Transverse colon (tissue), 4 donors: ENCODE data around the gene ZNF76. TPM values are rescaled to one million over a fixed set of nuclear protein-coding genes. Genes with fewer than 3 reads are reported as not detected.

Source experiments
- DNase-seq: peaks from one replicate; pipeline ENCODE4 v3.0.0-alpha.2; 2019
- H3K27ac ChIP-seq, 4 donors: fragments of 200-600 bp; sonication (generic); 2 replicates each; pipeline ENCODE4 v1.5.1; 2016 to 2018; ENCODE audit warnings: inconsistent platforms in 4 of 4
- H3K27me3 ChIP-seq: fragments of 200-600 bp; sonication (generic); 2 replicates; pipeline ENCODE4 v1.5.1; 2017; ENCODE audit warnings: inconsistent platforms
- H3K36me3 ChIP-seq, 4 donors: fragments of 200-600 bp; sonication (generic); 2 replicates each; pipeline ENCODE4 v1.5.1; 2017 to 2019; ENCODE audit warnings: inconsistent platforms in 4 of 4
- H3K4me1 ChIP-seq, 4 donors: fragments of 200-600 bp; sonication (generic); 2 replicates each; pipeline ENCODE4 v1.5.1; 2017 to 2020; ENCODE audit warnings: inconsistent platforms in 4 of 4
- H3K4me3 ChIP-seq, 4 donors: fragments of 200-600 bp; sonication (generic); 1 replicate in 1 of 4; 2 replicates in 3 of 4; pipeline versions ENCODE4 v1.5.1 to v1.6.1; 2017 to 2019; ENCODE audit warnings: inconsistent platforms in 4 of 4
- H3K9me3 ChIP-seq, 2 donors: fragments of 200-600 bp; sonication (generic); 2 replicates each; pipeline ENCODE4 v1.5.1; 2017 to 2019; ENCODE audit warnings: inconsistent platforms in 2 of 2
- EP300 ChIP-seq: sonication (generic); formaldehyde crosslinking; IDR thresholded peaks from one replicate; pipeline ENCODE4 v1.6.1; 2017; ENCODE audit warnings: antibody characterized with exemption, low read depth
- POLR2A ChIP-seq: fragments of 450-650 bp; IDR thresholded peaks from one replicate; pipeline ENCODE4 v1.6.1; 2016; ENCODE audit warnings: antibody characterized with exemption, mild to moderate bottlenecking, moderate library complexity
- POLR2AphosphoS5 ChIP-seq, 3 donors: sonication (generic); formaldehyde crosslinking; IDR thresholded peaks; one replicate each; pipeline ENCODE4 v1.6.1; 2016; ENCODE audit warnings: antibody characterized with exemption in 3 of 3
- WGBS, 2 donors: methylation state at CpG; one replicate each; pipeline ENCODE4 v1.1.5; 2018; ENCODE audit warnings: low coverage in 1 of 2; 5-methylcytosine and 5-hydroxymethylcytosine counted together
- in situ Hi-C, 4 donors: fragments of 200-750 bp; cut with MboI; loops; one replicate each; pipeline versions ENCODE4 v1.15.0 to v1.15.1; 2017; ENCODE audit warnings: low sequenced_read_pairs in 3 of 4, low pct_ligation_motif_present in 1 of 4, low pct_unique_long_range_greater_than_20kb in 1 of 4
- intact Hi-C: fragments of 100-400 bp; cut with DNase I; formaldehyde crosslinking; loops from one replicate; pipeline ENCODE4 v1.15.1; 2023; ENCODE audit warnings: low total_unique reads
- total RNA-seq, 4 donors: library from RNA; depleted of rRNA; stranded (reverse); fragments of >200 nt; gene quantifications; one replicate each; pipeline ENCODE4 v1.1.0, GENCODE V29; 2016
- TF ChIP-seq, protein P1 (sequence below), 5 experiments: fragments of 200-600 bp in 3 of 5; fragments of 450-650 bp in 2 of 5; sonication (generic) in 3 of 5; IDR thresholded peaks; 1 replicate in 2 of 5; 2 replicates in 3 of 5; pipeline ENCODE4 v1.5.1; 2016 to 2017; ENCODE audit warnings: antibody characterized with exemption in 5 of 5, inconsistent platforms in 3 of 5, mild to moderate bottlenecking in 2 of 5, moderate library complexity in 1 of 5

Gene ZNF76
- total RNA-seq, 4 donors from 2014 or later, result 30.2 to 59.3 (median 35.1) TPM

DNA sequence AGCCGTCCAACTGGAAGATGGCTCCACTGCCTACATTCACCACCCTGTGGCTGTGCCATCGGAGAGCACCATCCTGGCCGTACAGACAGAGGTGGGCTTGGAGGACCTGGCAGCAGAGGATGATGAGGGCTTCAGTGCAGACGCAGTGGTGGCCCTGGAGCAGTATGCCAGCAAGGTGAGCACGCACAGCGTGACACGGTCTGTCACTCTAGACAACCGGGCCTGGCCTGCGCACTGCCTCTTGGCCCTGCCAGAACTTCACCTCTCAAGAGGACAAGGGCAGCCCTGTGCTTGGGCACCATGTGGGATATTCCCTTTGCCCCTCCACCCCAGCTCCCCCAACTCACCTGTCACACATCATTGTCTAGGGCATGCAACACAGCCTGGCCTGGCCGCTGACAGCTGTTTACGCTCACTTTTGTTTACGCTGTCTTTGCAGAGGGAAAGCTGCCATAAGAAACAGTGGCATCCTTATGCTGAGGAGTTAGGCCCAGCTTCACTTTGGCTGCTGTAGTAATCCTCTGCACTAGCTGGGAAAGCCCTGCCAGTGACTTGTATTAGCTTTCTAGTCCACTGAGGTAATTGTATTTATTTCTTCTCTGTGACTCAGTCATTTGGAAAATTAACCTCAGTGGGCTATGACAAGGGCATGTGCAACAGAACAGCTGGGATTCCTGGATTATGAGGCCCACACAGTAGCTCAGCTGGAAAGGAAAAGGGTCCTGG, 28.3 kb downstream of the ZNF76 start:
- H3K27ac ChIP-seq, result no peak overlapping the region
- no peak overlapping the region for H3K4me3 ChIP-seq
- no peaks in the 10 kb centered on the region for H3K4me1 ChIP-seq
- WGBS, 2 donors, result 86 to 100% methylated on average over 1 to 12 of the region's 12 CpGs
- intact Hi-C loops (no loop called here), in situ Hi-C loops (no loop called here)
- DNase-seq, result no peak
- no peaks in the 10 kb centered on the region for H3K27me3 ChIP-seq
- peaks cover 0 to 52% (median 19%) of the 10 kb centered on the region in 4 donors for H3K36me3 ChIP-seq
- no peaks in the 10 kb centered on the region for H3K9me3 ChIP-seq
- TF ChIP-seq POLR2AphosphoS5 (IDR thresholded peaks at IDR 0.05) (no peak), EP300 (no peak), POLR2A (no peak)
- TF ChIP-seq, protein P1, sequence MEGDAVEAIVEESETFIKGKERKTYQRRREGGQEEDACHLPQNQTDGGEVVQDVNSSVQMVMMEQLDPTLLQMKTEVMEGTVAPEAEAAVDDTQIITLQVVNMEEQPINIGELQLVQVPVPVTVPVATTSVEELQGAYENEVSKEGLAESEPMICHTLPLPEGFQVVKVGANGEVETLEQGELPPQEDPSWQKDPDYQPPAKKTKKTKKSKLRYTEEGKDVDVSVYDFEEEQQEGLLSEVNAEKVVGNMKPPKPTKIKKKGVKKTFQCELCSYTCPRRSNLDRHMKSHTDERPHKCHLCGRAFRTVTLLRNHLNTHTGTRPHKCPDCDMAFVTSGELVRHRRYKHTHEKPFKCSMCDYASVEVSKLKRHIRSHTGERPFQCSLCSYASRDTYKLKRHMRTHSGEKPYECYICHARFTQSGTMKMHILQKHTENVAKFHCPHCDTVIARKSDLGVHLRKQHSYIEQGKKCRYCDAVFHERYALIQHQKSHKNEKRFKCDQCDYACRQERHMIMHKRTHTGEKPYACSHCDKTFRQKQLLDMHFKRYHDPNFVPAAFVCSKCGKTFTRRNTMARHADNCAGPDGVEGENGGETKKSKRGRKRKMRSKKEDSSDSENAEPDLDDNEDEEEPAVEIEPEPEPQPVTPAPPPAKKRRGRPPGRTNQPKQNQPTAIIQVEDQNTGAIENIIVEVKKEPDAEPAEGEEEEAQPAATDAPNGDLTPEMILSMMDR (IDR thresholded peaks at IDR 0.05), result no peak

DNA sequence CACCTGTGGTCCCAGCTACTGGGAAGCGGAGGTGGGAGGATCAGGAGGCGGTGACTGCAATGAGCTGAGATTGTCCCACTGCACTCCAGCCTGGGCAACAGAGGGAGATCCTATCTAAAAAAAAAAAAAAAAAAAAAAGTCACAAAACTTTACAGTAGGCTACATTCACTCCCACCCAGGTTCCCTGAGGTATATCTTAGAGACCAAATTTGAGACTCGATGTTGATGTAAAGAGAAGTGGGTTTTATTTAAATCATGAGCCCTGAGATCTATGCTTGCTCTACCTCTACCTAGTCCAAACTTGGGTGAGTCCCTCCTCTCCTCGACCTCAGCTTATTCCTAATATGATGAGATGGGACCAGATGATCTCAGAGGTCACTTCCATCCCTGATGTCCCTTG, 29.3 kb downstream of the ZNF76 start:
- H3K4me1 ChIP-seq, result no peaks in the 10 kb centered on the region
- H3K27ac ChIP-seq, result no peak overlapping the region
- no peak for TF ChIP-seq POLR2A
- no peak for TF ChIP-seq POLR2AphosphoS5 (IDR thresholded peaks at IDR 0.05)
- TF ChIP-seq EP300, result no peak
- TF ChIP-seq, protein P1 (IDR thresholded peaks at IDR 0.05), result no peak
- WGBS, 2 donors, result 72 to 100% methylated on average over 1 to 4 of the region's 4 CpGs
- intact Hi-C loops (no loop called here), in situ Hi-C loops (no loop called here)
- no peak overlapping the region for H3K4me3 ChIP-seq
- no peak for DNase-seq
- H3K9me3 ChIP-seq, result no peaks in the 10 kb centered on the region
- peaks cover 0 to 44% (median 19%) of the 10 kb centered on the region in 4 donors for H3K36me3 ChIP-seq
- H3K27me3 ChIP-seq, result no peaks in the 10 kb centered on the region

DNA sequence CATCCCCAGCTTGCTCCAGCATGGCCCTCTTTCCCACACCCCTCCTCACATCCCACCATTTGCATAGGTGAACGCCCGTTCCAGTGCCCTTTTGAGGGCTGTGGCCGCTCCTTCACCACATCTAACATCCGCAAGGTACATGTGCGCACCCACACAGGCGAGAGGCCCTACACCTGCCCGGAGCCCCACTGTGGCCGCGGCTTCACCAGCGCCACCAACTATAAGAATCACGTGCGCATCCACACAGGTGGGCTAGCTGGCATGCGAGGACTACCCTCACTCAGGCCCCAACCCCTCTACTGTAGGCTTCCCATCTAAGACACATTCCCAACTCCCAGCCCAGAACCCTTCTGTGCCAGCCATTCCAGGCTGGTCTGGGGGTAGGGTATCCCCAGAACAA, 32.0 kb downstream of the ZNF76 start:
- peaks cover 0 to 30% (median 11%) of the 10 kb centered on the region in 4 donors for H3K36me3 ChIP-seq
- intact Hi-C loops, result no loop called here
- H3K4me3 ChIP-seq, result no peak overlapping the region
- 98 to 100% methylated on average over 3 to 13 of the region's 13 CpGs for WGBS, 2 donors
- in situ Hi-C loops, result no loop called here
- no peaks in the 10 kb centered on the region for H3K9me3 ChIP-seq
- H3K27me3 ChIP-seq, result no peaks in the 10 kb centered on the region
- DNase-seq, result no peak
- H3K27ac ChIP-seq, result no peak overlapping the region
- no peak for TF ChIP-seq POLR2A
- no peak for TF ChIP-seq POLR2AphosphoS5 (IDR thresholded peaks at IDR 0.05)
- no peaks in the 10 kb centered on the region for H3K4me1 ChIP-seq

DNA sequence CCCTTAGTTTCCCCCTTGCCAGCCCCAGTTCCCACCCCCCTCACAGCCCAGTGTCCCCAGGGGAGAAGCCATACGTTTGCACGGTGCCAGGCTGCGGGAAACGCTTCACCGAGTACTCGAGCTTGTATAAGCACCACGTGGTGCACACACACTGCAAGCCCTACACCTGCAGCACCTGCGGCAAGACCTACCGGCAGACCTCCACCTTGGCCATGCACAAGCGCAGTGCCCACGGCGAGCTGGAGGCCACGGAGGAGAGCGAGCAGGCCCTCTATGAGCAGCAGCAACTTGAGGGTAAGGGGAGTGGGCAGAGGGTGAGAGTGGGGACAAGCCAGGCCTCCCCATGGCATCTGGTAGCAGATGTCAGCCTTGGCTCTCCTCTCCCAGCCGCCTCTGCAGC, 33.0 kb downstream of the ZNF76 start:
- Histone ChIP-seq H3K36me3 (peaks cover 0 to 29% (median 8%) of the 10 kb centered on the region in 4 donors), H3K27ac (no peak overlapping the region), H3K9me3 (no peaks in the 10 kb centered on the region), H3K4me3 (no peak overlapping the region), H3K27me3 (no peaks in the 10 kb centered on the region), H3K4me1 (peaks cover 4 to 6% (median 5%) of the 10 kb centered on the region in 4 donors)
- in situ Hi-C loops (no loop called here), intact Hi-C loops (no loop called here)
- 76% methylated on average over 10 to 15 of the region's 15 CpGs for WGBS, 2 donors
- DNase-seq, result no peak
- no peak for TF ChIP-seq POLR2AphosphoS5 (IDR thresholded peaks at IDR 0.05)
- TF ChIP-seq POLR2A, result no peak
- no peak for TF ChIP-seq EP300
- TF ChIP-seq, protein P1 (IDR thresholded peaks at IDR 0.05), result no peak
